SKM-1 (cell line): ENCODE measurements around the gene MAML2.

ENCODE experiments used
- DNase-seq: peaks from one replicate; lab custom pipeline; 2025; ENCODE audit not compliant: unreplicated experiment; lab: John Stamatoyannopoulos, UW

MAML2 gene

GRCh38 chr11:96107143-96107824 lies 235.7 kb downstream of the MAML2 start:
- DNase-seq, result no peak

DNA sequence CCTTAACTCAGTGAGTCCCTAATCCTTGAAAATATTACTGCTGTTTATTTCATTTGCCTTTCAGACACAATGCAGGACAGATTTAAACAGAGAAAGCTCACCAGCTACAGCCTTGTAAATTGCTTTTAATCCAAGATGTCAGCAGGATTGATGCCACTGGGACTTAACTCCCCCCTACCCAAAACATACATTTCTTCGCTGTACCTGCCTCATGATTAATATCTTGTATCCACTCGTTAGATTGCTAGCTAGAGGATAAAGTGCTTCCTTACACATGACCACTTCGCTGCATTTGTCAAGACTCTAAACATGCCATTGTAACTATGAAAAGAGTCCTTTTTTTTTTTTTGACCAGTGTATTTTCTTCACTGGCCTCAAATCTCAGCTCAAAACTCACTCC lies 236.3 kb downstream of the MAML2 start:
- DNase-seq, result no peak

DNA sequence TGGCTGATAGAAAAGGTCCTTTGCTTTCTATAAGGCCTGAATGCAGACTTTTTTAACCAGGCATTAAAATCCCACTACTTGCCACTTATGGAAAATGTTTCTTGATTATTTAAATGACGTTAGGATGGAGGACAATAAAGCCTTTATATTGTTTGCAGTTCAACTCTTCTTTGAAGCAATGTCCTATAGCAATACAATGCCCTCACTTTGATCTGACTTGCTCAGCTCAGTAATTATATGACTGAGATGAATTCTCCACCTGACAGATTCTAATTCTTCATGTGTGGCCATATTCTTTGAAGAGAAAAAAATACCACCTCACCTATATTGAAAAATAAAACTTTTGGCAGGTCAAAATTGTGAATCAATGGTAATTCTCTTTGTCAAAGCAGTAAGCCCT lies 237.1 kb downstream of the MAML2 start:
- DNase-seq, result no peak

- no peak for DNase-seq
Observed at GRCh38 chr11:96105197-96105895, 237.6 kb downstream of the MAML2 start.

GRCh38 chr11:96104496-96104895 lies 238.5 kb downstream of the MAML2 start:
- DNase-seq, result no peak

- no peak for DNase-seq
Observed at GRCh38 chr11:96103721-96104120, 239.3 kb downstream of the MAML2 start.

- no peak for DNase-seq
Observed at GRCh38 chr11:96103102-96103501, 239.9 kb downstream of the MAML2 start.

DNA sequence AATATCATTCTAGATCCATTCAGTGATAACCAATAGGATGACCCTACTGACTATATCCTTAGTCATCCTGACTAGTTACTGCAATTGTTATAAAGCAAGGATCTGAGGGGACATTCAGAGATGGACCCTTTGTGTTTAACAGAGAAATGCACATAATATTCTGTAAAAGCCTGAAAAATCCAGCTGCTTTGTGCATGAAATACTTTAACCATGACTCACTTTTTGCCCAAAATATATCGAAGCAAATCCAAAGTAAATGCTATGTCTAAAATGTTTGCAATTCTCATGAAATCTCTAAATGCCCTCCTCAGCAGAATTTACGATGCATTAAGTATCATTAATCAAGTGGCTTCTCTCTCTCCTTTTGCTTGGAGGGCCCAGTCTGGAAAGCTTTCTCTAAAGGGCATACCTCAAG lies 240.3 kb downstream of the MAML2 start:
- DNase-seq, result no peak

GRCh38 chr11:96101146-96101545 lies 241.8 kb downstream of the MAML2 start:
- DNase-seq, result no peak

DNA sequence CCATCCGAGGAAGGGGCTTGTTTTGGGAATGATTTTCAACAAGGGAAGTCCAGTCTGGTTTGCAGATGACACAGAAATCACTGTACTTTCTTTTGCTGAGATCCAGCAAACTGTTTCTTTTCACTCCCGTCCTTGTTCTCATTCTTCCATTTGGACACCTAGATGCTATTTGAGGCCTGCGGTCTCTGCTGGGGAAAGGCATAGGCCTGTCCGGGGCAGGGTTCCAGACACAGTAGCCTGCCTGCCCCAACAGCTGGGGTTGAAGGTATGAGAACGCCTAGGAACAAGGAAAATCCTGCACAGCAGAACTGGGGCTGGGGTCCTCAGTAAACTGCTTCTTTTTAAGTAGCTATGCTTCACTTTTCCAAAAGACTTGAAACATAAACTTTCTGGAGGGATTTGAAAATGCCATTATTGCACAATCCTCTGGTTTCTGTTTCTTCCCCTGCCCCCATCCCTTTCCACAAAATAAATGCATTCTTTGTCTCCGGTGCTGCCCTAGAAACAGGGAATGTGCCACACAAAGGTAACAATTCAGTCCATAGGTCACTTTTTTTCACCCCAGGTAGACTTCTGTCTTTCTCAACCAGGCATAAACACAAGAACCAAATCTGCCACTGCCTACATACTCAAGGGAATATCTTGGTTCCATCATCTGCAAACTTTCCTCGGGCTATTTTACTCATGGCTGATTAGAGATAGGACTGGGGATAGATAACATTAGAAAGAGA lies 244.3 kb downstream of the MAML2 start:
- DNase-seq, result no peak

DNA sequence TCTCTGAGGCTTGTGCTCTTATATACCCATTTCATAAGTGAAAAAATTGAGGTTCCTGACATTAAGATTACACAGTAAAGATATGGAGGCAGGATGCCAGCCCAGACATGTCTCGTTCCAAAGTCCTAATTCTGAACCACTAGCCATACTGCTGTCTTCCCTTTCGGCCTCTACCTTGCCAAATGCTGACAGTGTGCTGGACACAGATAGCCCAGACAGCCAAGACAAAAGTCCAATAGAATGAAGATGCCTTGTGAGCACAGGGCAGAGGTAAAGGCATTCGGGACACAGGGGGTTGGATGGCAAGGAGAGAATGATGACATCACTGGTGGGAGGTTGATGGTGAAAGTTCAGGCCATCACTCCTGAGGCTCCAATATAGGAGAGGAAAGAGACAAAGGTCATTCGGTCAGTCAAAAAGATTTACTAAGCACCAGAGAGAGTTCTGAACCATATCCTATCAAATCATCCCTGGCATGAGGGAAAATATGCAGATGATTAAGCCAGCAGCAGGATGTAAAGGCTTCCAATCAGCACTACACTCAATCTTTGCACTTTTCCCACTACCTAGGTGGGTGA lies 245.1 kb downstream of the MAML2 start:
- no peak for DNase-seq

GRCh38 chr11:96096360-96096759 lies 246.6 kb downstream of the MAML2 start:
- no peak for DNase-seq

DNA sequence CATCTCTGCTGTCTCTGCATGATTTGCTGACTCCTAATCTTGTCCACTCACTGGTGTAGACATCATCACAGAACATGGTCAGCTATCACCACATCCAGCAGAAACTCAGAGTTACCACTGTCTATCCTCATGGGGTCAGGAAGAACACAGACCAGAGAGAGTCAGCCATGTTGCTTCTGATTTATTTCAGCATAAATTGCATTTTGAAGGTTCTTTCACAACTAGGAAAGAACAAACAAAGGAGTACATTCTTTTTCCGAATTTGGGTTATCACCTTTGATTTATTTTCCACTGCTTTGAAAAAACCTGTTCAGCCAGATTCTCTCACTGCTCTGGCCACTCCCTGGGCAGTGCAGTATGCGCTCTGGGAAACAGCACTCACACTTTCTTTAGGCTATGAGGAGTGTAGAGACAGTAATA lies 247.1 kb downstream of the MAML2 start:
- no peak for DNase-seq

- no peak for DNase-seq
Observed at GRCh38 chr11:96094156-96094555, 248.8 kb downstream of the MAML2 start.

DNA sequence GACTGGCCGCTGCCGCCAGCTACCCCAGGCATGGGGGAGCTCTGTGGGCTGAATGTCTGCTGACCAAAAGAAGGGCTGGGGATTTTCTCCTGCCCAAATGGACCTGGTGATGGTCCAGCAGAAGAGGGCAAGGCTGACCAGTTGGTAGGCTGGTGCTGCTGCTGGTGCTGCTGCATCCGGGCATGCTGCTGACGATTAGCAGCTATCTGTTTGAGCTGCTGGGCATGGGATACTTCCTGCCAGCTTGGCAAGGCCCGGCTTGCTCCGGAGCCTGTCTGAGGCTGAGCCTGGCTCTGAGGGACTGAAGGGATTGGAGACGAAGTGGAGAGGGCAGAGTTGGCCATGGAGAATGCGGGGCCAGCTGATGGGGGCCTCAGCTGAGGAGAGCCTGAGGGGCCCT lies 250.5 kb downstream of the MAML2 start:
- DNase-seq, result no peak

DNA sequence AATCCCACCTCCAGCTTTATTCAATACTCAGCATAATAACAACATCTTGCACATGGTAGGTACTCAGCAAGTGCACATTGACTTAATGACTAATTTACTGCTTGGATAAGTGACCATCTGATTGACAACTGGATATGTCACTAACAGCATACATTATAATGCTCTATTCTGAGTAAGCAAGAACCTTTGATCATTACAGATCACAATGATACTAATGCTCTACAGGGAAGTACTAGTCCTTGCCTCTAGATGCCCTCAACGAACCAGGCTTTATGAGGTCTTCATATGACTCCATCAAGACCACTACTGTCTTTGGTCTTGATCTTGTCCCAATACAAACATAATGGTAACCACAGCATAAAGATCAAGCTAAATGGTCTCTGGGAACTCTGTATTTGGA lies 251.5 kb downstream of the MAML2 start:
- no peak for DNase-seq

DNA sequence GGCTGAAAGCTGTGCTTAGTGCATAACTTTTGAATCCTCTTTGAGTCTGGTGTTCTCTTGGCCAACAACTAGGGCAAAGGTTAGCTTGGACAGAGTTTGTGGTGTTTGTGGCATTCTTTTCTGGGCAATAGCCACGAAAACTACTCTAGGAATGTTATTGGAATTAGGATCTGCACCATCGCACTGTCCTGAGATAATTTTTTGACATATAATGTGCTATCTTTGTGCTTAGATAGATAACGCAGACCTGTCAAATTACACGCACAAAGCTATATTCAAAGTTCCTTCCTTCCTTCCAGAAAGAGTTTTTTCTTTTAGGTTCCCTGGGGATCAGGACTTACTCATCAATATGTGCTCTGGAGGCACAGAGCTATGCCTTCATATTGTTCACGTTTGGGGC lies 252.3 kb downstream of the MAML2 start:
- DNase-seq, result no peak

DNA sequence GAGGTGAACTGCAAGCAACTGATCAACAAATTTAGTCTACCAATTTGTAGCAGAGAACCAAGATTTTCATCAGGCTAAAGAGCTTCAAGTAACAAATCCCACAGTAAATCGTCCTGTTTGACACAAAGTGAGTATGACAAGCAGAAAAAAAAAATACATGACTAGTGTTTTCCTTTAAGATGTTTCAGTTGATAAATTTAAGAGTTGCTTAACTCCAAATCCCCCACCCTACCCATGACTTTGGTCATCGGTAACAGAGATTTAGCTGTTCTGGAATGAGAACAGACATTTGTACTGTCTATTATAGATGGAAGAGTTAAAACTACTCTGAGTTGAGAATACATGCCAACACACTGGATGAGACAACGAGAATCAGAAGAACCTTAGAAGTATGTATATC lies 254.1 kb downstream of the MAML2 start:
- no peak for DNase-seq

DNA sequence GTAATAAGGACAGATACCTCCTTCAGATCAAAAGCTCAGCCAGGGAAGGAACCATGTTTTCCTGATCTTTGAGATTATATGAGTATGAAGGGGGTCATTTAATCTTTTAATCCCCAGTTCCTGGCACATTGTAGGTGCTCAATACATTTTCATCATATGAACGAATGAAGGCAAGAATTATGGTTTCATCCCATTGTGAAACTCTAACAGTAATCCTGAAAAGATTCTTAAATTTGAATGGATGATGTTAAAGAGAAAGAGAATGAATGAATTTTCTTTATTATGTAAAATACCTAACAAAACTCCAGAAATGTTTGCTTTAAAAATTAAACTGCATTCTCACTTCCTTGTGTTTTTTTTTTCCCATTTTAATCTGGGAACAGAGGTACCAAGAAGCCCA lies 256.9 kb downstream of the MAML2 start:
- no peak for DNase-seq

DNA sequence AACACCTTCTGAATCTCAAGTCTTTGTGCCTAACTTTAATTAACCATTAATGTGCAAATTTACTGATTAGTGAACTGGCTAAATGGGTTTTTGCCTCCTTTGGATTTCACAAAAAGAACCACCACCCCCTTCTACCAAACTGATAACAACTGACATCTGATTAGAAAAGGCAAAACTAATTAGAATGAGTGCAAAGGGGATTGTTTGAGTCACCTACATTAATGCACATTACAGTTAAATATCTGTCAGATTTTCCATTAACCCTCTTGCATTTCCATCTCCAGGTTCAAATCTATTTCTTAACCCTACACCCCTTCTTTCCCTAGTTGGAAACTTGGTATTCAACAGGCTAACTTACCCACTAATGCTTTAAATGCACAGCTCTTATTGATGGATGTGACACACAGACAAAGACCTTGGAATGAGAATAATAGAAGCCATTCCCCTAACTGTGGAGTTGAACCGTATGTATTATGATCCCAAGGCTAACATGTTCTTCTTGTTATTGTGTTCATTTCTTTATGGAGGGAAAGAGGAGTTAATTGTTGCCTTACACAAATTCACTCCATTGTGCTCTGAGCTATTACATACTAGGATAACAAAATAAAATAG lies 257.6 kb downstream of the MAML2 start:
- no peak for DNase-seq

DNA sequence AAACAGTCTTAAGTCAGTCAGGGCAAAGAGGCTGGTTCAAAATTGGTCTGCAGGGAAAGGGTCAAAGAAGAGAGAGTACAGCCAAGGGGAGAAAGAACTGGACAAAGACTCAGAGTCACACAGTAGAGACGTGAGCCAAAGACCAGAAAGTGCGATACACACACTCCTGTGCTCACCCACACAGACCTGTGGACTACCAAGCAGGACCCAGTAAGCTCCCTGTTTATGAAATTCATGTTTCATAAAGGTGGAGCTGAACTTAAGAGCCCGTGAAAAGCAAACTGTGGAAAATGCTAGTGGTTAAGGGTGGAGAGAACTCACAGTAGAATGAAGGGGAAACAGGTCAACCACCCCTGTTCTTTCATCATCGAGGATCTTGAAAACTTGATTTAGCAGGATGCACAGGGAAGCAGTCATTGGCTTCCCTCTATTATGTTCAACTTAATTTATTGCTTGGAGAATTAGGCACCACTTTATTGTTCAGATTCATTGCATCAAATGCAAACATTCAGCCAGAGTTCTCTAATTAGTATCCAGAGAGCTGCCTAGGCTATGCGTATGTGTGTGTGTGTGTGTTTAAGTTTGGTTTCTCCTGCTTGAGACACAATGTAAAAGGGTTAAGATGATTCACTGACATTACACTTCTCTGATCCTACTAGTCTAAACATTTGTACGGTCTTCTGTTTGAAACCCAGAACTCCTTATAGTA lies 258.2 kb downstream of the MAML2 start:
- DNase-seq, result no peak
